Thymus (tissue), 11 donors: Measurements from ENCODE around the gene PFKFB2. TPM values are rescaled to one million over a fixed set of nuclear protein-coding genes. Genes with fewer than 3 reads are reported as not detected.

Experiments used
- DNase-seq, 9 donors: peaks; one replicate each; pipeline ENCODE4 v3.0.0-alpha.2; 2013; ENCODE audit warnings: low spot score in 9 of 9, low read depth in 6 of 9, missing footprints in 1 of 9
- H3K27ac ChIP-seq, 2 donors: one replicate each; pipeline ENCODE4 v1.5.1; 2013; ENCODE audit warnings: control low read depth in 1 of 2, low read depth in 1 of 2, low read length in 1 of 2, mild to moderate bottlenecking in 1 of 2, moderate library complexity in 1 of 2
- H3K27me3 ChIP-seq, 2 donors: one replicate each; pipeline ENCODE4 v1.5.1; 2013; ENCODE audit warnings: low read length in 1 of 2; ENCODE audit not compliant: control insufficient read depth in 2 of 2, insufficient read depth in 1 of 2
- H3K36me3 ChIP-seq, 2 donors: one replicate each; pipeline ENCODE4 v1.5.1; 2013; ENCODE audit warnings: low read length in 1 of 2, mild to moderate bottlenecking in 1 of 2, moderate library complexity in 1 of 2; ENCODE audit not compliant: control insufficient read depth in 2 of 2, insufficient read depth in 2 of 2
- H3K4me1 ChIP-seq, 2 donors: one replicate each; pipeline ENCODE4 v1.5.1; 2013; ENCODE audit warnings: low read length in 2 of 2; ENCODE audit not compliant: control insufficient read depth in 2 of 2, insufficient read depth in 2 of 2
- H3K4me3 ChIP-seq, 2 donors: one replicate each; pipeline ENCODE4 v1.5.1; 2013; ENCODE audit warnings: low read length in 2 of 2, control low read depth in 1 of 2, mild to moderate bottlenecking in 1 of 2
- H3K9me3 ChIP-seq, 2 donors: one replicate each; pipeline ENCODE4 v1.5.1; 2013; ENCODE audit warnings: low read length in 1 of 2, mild to moderate bottlenecking in 1 of 2; ENCODE audit not compliant: control insufficient read depth in 2 of 2, insufficient read depth in 1 of 2
- WGBS: extraction: QIAGEN DNeasy Blood & Tissue Kit; methylation state at CpG from one replicate; pipeline ENCODE4 v1.1.7; 2013; 5-methylcytosine and 5-hydroxymethylcytosine counted together
- polyA plus RNA-seq: library from polyadenylated mRNA; stranded (reverse); fragments of 200-250 nt; gene quantifications from one replicate; pipeline ENCODE4 v1.2.3, GENCODE V29; 2013
- total RNA-seq: library from RNA; stranded (reverse); fragments of 120-200 nt; gene quantifications from one replicate; pipeline ENCODE4 v1.2.4, GENCODE V29; 2013
- donor health status: healthy.

The PFKFB2 gene
- total and polyA plus RNA-seq, 2 donors, result 6.7 to 31.0 TPM

GRCh38 chr1:207069858-207070506, 16.9 kb downstream of the PFKFB2 start:
- peak in 1 of 9 donors; percentile 51 for DNase-seq
- Histone ChIP-seq H3K27me3 (no peaks in the 10 kb centered on the region), H3K4me3 (peak overlapping the region in 1 of 2 donors; percentile 28), H3K36me3 (peaks cover 7 to 52% of the 10 kb centered on the region in 2 donors), H3K9me3 (no peaks in the 10 kb centered on the region), H3K27ac (peak overlapping the region; percentile 20 to 26), H3K4me1 (peaks cover 40 to 46% of the 10 kb centered on the region in 2 donors)
- 84% methylated on average over 5 of the region's 5 CpGs for WGBS

- Histone ChIP-seq H3K4me3 (peak overlapping the region in 1 of 2 donors; percentile 28), H3K27me3 (no peaks in the 10 kb centered on the region), H3K27ac (peak overlapping the region in 1 of 2 donors; percentile 13), H3K4me1 (peaks cover 40 to 46% of the 10 kb centered on the region in 2 donors), H3K9me3 (no peaks in the 10 kb centered on the region), H3K36me3 (peaks cover 7 to 45% of the 10 kb centered on the region in 2 donors)
- WGBS, result 63% methylated on average over 4 of the region's 4 CpGs
- no peak for DNase-seq
Observed at GRCh38 chr1:207070811-207071210, 17.7 kb downstream of the PFKFB2 start.

- DNase-seq, result peak in 4 of 9 donors; percentile 38 to 81 (median 50)
- peak overlapping the region in 1 of 2 donors; percentile 28 for H3K4me3 ChIP-seq
- WGBS, result 5% methylated on average over 6 of the region's 6 CpGs
- peaks cover 7 to 40% of the 10 kb centered on the region in 2 donors for H3K36me3 ChIP-seq
- H3K27me3 ChIP-seq, result no peaks in the 10 kb centered on the region
- H3K4me1 ChIP-seq, result peaks cover 40 to 46% of the 10 kb centered on the region in 2 donors
- H3K9me3 ChIP-seq, result no peaks in the 10 kb centered on the region
- H3K27ac ChIP-seq, result peak overlapping the region; percentile 13 to 19
Observed at GRCh38 chr1:207071426-207071825, 18.4 kb downstream of the PFKFB2 start.

- Histone ChIP-seq H3K27me3 (no peaks in the 10 kb centered on the region), H3K4me3 (no peak overlapping the region), H3K27ac (no peak overlapping the region), H3K4me1 (peaks cover 40 to 45% of the 10 kb centered on the region in 2 donors), H3K36me3 (peaks cover 7 to 40% of the 10 kb centered on the region in 2 donors), H3K9me3 (no peaks in the 10 kb centered on the region)
- DNase-seq, result no peak
- WGBS, result 80% methylated on average over 8 of the region's 8 CpGs
Observed at GRCh38 chr1:207072233-207072632, 19.2 kb downstream of the PFKFB2 start.

- 96% methylated on average over 4 of the region's 4 CpGs for WGBS
Observed at GRCh38 chr1:207073906-207074820, 21.1 kb downstream of the PFKFB2 start.

GRCh38 chr1:207076181-207076955, 23.3 kb downstream of the PFKFB2 start:
- DNase-seq, result no peak
- Histone ChIP-seq H3K36me3 (peaks cover 5 to 24% of the 10 kb centered on the region in 2 donors), H3K27ac (no peak overlapping the region), H3K4me1 (peaks cover 10 to 16% of the 10 kb centered on the region in 2 donors), H3K4me3 (no peak overlapping the region), H3K9me3 (no peaks in the 10 kb centered on the region), H3K27me3 (no peaks in the 10 kb centered on the region)
- 86% methylated on average over 5 of the region's 5 CpGs for WGBS

More at GRCh38 chr1:207073906-207074820, 21.1 kb downstream of the PFKFB2 start:
- peaks cover 32 to 34% of the 10 kb centered on the region in 2 donors for H3K4me1 ChIP-seq
- peaks cover 5 to 31% of the 10 kb centered on the region in 2 donors for H3K36me3 ChIP-seq
- DNase-seq, result no peak
- H3K27me3 ChIP-seq, result no peaks in the 10 kb centered on the region
- H3K27ac ChIP-seq, result no peak overlapping the region
- H3K9me3 ChIP-seq, result no peaks in the 10 kb centered on the region
- H3K4me3 ChIP-seq, result no peak overlapping the region

GRCh38 chr1:207077012-207077411, 23.9 kb downstream of the PFKFB2 start:
- peaks cover 5 to 22% of the 10 kb centered on the region in 2 donors for H3K36me3 ChIP-seq
- peaks cover 3 to 10% of the 10 kb centered on the region in 2 donors for H3K4me1 ChIP-seq
- WGBS, result 97% methylated on average over 1 of the region's 1 CpG
- H3K9me3 ChIP-seq, result no peaks in the 10 kb centered on the region
- H3K4me3 ChIP-seq, result no peak overlapping the region
- no peak overlapping the region for H3K27ac ChIP-seq
- H3K27me3 ChIP-seq, result no peaks in the 10 kb centered on the region
- DNase-seq, result no peak

GRCh38 chr1:207077470-207078377, 24.6 kb downstream of the PFKFB2 start:
- 62% methylated on average over 6 of the region's 6 CpGs for WGBS
- peaks cover 2 to 15% of the 10 kb centered on the region in 2 donors for H3K36me3 ChIP-seq
- H3K4me1 ChIP-seq, result peaks cover 0 to 3% of the 10 kb centered on the region in 2 donors
- no peaks in the 10 kb centered on the region for H3K9me3 ChIP-seq
- peak in 7 of 9 donors; percentile 74 to 93 (median 91) for DNase-seq
- H3K27me3 ChIP-seq, result no peaks in the 10 kb centered on the region
- no peak overlapping the region for H3K4me3 ChIP-seq
- H3K27ac ChIP-seq, result no peak overlapping the region
